HL-60/S4 treated with phorbol 12-myristate 13-acetate at 8.2 ng/mL for 4 days and 3 days (cell line): ENCODE data around the gene ARHGEF11.
"Not testable (repeated sequence)": the region's sequence is repeated elsewhere in the genome, so short reads cannot be mapped to it uniquely, and the experiment has no call there.

Experiments
- in situ Hi-C: fragments of 300-500 bp; cut with MboI; formaldehyde crosslinking; loops from 2 replicates; pipeline ENCODE4 v1.15.0; 2022; ENCODE audit warnings: low sequenced_read_pairs

The ARHGEF11 gene

GRCh38 chr1:156935505-156936128 is 109.9 kb downstream of the ARHGEF11 start:
- in situ Hi-C loops: no loop called here

GRCh38 chr1:156933136-156933535 is 112.4 kb downstream of the ARHGEF11 start:
- in situ Hi-C loops: no loop called here

DNA sequence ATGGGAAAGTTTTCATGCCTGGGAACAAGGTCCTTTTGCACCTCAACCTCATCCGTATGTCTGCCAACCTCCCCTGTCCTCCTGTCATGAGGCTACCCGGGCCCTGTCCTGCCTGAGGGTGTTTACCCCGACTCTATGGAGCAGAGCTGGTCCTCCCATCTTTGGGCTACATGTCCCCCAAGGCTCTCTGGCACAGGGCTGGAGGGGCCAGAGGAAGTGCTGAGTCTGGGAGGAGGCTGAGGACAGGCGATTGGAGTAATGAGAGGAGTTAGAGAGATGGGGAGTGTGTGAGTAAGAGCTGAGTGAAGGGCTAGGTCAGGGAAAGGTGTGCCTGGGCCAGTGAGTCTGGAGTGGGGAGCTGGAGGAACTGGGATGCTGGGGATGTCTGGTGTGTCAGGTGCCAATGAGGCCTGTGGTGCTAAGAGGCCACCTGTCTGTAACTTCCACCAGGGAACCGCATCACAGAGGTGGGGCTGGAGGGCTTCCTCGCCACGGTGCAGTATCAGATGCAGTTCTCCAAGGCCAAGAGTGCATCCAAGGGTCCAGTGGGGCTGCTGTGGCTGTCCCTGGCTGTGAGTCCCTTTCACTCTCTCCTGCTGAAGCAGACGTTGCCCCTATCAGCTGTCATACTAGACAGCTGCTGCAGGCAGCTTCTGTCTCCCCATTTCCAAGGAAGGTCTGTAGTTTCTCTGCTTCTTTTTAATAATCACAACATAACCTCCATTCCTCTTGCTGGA is 113.4 kb downstream of the ARHGEF11 start:
- in situ Hi-C loops: no loop called here

DNA sequence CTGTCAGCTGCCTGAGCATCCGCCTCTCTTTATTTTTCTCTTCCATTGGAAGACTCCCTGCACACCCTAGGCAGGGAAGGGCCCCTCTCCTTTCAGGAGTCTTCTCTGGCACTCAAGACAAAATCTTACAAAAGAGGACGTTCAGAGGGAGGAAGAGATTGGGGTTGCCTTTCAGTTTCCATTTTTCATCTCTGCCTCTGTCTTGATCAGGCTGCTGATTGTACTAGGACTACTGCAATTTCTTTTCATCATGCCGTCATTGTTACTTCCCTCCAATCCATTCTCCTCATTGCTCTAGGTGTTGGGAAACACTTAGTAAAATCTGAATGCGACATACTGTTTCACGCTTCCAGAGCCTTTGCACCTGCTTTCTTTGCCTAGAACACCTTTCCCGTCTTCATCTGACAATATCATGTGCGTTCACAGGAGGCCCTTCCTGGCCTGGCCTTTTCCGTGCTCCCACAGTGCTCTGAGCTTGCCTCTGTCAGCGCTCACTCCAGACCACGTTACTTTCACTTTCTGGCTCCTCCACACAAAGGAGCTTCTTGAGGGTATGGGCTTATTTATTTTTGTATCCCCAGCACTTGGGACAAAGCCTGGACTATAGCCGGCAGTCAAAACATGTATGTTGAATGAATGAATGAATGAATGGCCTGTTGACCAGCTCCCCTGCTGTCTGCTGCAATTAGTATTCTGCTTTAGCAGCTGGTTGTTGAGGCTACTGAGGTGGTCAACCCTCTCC is 114.2 kb downstream of the ARHGEF11 start:
- in situ Hi-C loops: no loop called here

DNA sequence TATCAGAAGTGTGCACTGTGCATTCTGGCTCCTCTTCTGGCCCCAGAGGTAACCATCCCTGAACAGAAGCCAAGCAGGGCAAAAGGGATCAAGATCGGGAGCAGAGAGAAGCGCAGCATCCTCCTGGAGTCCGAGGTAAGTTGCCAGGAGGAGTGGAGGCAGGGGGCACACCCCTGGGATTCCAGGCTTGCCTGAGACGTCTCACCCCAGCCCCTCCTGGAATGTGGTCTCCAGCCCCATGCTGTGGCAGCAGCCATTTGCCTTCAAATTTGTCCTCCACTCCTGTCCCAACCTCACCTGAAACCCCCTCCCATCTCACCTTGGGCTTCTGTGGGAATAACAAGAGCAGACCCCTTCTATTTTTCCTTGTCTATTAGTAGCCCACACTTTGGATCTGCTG is 115.1 kb downstream of the ARHGEF11 start:
- in situ Hi-C loops: no loop called here

GRCh38 chr1:156929596-156930238 is 115.8 kb downstream of the ARHGEF11 start:
- in situ Hi-C loops: no loop called here

- in situ Hi-C loops: no loop called here
Observed at GRCh38 chr1:156928043-156928602, 117.4 kb downstream of the ARHGEF11 start.

DNA sequence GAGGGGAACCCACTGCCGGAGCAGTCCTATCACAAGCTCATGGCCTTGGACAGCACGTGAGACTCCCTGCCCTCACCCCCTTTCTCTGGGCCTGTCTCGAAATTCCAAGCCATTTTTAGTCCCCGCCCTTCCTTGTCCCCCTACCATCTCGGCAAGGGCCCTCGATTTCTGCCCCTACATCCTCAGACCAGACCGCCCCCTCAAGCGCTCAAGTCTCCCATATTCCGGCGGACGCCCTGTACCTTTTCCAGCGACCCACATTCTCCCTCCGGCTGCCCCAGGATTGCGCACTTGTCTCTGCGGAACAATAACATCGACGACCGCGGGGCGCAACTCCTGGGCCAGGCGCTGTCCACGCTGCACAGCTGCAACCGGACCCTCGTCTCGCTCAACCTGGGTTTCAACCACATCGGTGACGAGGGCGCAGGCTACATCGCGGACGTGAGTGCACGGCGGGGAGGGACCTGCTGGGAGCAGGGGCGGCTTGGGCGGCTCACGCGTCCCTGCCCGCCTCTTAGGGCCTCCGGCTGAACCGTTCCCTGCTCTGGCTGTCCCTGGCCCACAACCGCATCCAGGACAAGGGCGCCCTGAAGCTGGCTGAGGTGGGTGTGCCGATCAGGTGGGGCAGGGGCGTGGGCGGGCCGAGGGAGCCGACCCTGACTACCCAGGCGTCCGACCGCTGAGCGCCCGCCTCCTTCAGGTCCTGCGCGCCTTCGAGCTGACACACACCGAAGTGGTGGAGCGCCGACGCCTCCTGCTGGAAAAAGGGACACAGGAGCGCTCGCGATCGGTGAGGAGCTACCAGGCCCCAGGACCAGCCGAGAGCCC is 118.1 kb downstream of the ARHGEF11 start:
- in situ Hi-C loops: no loop called here

DNA sequence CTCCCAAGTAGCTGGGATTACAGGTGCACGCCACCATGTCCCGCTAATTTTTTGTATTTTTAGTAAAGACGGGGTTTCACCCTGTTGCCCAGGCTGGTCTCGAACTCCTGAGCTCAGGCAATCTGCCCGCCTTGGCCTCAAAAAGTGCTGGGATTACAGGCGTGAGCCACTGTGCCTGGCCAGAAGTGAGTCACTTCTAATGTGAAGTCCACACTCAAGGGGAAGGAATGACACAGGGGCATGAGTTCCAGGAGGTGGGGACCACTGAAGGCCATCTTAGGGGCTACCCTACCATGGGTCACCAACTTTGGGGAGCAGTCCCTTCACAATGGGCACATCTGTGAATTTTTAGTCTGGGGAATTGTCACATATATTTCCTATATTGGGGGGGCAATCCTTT is 118.8 kb downstream of the ARHGEF11 start:
- in situ Hi-C loops: not testable (repeated sequence)

DNA sequence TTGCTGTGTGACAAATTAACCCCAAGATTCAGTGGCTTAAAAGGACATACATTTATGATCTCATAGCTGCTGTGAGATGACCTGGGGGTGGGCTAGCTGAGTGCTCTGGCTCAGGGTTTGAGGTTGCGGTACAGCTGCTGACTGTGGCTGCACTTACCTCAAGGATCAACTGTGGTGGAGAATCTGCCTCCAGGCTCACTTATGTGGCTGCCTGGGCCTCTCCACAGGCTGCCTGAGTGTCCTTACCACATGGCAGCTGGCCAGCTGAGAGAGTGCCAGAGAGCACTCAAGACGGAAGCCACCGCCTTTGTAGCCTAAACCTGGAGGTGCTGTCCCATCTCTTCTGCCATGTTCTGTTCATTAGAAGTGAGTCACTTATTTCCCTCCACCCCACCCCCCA is 119.4 kb downstream of the ARHGEF11 start:
- in situ Hi-C loops: no loop called here

DNA sequence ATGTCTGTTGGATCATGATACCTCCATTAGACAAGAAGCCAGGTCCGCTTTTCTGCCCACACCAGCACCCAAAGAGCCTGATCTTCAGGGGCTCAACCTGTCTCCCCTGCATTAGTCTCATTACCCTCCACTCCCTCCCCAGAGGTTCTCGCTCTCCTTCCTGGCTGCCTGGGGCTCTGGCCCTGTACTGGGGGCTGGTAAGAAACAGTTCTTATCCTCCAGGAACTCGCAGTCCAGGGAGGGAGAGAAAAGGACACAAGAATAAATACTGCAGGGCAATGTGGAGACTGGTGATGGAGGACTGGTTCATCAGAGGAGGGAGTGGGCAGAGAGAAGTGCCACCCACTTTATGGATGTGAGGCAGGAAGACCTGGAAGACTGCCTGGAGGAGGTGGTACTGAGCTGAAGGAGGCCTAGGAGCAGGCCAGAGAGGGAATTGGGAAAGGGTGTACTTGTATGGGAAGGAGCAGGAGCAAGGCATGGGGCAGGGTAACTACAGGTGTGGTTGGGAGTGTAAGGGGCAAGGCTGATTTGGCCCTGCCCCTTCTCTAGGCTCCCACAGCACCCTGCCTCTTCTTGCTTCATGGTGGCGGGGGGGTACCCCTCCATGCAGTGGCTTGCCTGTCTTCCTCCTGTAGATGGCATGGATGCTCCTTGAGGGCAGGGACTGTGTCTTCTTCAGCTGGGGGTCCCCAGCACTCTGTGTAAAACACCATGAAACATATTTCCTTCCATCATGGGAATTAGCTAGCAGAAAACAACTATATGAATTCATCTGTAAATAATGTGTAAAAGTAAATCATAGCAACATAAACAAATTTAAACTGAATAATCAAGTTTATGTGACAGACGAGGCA is 120.2 kb downstream of the ARHGEF11 start:
- in situ Hi-C loops: no loop called here

GRCh38 chr1:156924478-156925153 is 120.9 kb downstream of the ARHGEF11 start:
- in situ Hi-C loops: no loop called here

GRCh38 chr1:156923670-156924477 is 121.7 kb downstream of the ARHGEF11 start:
- in situ Hi-C loops: no loop called here

GRCh38 chr1:156922986-156923669 is 122.4 kb downstream of the ARHGEF11 start:
- in situ Hi-C loops: no loop called here

DNA sequence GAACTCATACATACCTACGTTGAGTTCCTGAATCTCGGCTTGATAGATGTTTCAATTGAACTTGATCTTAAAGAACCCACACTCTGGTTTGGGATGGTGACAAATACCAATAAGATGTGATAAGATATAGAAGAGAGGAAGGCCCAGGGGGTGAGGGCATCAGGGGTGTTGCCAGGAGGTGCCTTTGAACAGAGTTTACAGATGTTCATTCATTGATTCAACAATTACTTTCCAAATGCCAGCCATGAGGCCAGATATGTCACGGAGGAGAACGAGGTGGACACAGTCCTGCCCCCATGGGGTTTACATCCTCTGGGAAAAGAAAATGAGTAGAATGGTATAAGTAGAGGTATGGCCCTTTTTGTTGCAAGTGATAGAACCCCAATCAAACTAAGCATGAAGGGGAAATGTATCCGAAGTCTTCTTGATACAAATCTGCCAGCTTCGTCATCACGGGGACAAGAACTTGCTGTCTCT is 124.5 kb downstream of the ARHGEF11 start:
- in situ Hi-C loops: no loop called here

- in situ Hi-C loops: no loop called here
Observed at GRCh38 chr1:156920233-156921052, 125.1 kb downstream of the ARHGEF11 start, which contains the start of gene LRRC71. Gene LRRC71 (plus strand): TSS chr1:156920632. CDS start chr1:156920804, 172 bp downstream.
